ENCODE results near the gene PCNA. TPM values are rescaled to one million over a fixed set of nuclear protein-coding genes. Genes with fewer than 3 reads are reported as not detected.
"Not testable (repeated sequence)": the region's sequence is repeated elsewhere in the genome, so short reads cannot be mapped to it uniquely, and the experiment has no call there.

Gene PCNA
- total RNA-seq, 1 experiment from 2014 or later, result 182 TPM

DNA sequence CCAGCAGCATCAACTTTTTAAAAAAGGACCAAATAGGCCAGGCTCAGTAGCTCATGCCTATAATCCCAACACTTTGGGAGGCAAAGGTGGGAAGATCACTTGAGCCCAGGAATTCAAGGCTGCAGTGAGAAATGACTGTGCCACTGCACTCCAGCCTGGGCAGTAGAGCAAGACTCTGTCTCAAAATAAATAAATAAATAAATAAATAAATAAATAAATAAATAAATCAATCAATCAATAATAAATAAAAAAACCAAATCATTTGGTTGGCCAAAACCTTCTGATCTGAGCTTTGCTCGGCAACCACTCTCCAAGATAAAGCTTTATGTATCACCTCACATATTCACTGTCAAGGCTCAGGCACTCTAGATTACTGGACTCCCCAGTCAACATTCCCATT is 20.7 kb downstream of the PCNA start:
- ATAC-seq; H3K36me3 ChIP-seq (ENCODE audit: control insufficient read depth, insufficient read depth, low read length); BruUV-seq (replicated peaks); H3K27ac ChIP-seq (ENCODE audit: low read length); H3K27me3 ChIP-seq (ENCODE audit: control insufficient read depth, insufficient read depth, low read length); H3K4me3 ChIP-seq (ENCODE audit: low read depth in 2 of 2, low read length in 2 of 2); in situ Hi-C loops (cut with HindIII; ENCODE audit: low pct_unique_long_range_greater_than_20kb, low sequenced_read_pairs); H3K4me1 ChIP-seq (ENCODE audit: control insufficient read depth, insufficient read depth, low read length); H3K9me3 ChIP-seq (ENCODE audit: control insufficient read depth, insufficient read depth, low read depth, low read length); DNase-seq (ENCODE audit: low read depth, low spot score); CTCF ChIA-PET; intact Hi-C loops (cut with micrococcal nuclease; ENCODE audit: unreplicated experiment): not testable (repeated sequence)
- POLR2A ChIA-PET, result interaction anchor here (0.7 kb wide), 1 partner anchor 305 kb away, joined by 4 read pairs; no protein-coding TSS in a partner anchor

GRCh38 chr20:5096463-5096862 is 23.3 kb downstream of the PCNA start:
- in situ Hi-C loops (cut with HindIII; ENCODE audit: low pct_unique_long_range_greater_than_20kb, low sequenced_read_pairs) (no loop called here), intact Hi-C loops (cut with micrococcal nuclease; ENCODE audit: unreplicated experiment) (no loop called here)
- TF ChIP-seq, protein P1, sequence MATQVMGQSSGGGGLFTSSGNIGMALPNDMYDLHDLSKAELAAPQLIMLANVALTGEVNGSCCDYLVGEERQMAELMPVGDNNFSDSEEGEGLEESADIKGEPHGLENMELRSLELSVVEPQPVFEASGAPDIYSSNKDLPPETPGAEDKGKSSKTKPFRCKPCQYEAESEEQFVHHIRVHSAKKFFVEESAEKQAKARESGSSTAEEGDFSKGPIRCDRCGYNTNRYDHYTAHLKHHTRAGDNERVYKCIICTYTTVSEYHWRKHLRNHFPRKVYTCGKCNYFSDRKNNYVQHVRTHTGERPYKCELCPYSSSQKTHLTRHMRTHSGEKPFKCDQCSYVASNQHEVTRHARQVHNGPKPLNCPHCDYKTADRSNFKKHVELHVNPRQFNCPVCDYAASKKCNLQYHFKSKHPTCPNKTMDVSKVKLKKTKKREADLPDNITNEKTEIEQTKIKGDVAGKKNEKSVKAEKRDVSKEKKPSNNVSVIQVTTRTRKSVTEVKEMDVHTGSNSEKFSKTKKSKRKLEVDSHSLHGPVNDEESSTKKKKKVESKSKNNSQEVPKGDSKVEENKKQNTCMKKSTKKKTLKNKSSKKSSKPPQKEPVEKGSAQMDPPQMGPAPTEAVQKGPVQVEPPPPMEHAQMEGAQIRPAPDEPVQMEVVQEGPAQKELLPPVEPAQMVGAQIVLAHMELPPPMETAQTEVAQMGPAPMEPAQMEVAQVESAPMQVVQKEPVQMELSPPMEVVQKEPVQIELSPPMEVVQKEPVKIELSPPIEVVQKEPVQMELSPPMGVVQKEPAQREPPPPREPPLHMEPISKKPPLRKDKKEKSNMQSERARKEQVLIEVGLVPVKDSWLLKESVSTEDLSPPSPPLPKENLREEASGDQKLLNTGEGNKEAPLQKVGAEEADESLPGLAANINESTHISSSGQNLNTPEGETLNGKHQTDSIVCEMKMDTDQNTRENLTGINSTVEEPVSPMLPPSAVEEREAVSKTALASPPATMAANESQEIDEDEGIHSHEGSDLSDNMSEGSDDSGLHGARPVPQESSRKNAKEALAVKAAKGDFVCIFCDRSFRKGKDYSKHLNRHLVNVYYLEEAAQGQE (IDR thresholded peaks at IDR 0.05; ENCODE audit: insufficient read depth in 1 of 2, low read depth in 2 of 2, low read length in 1 of 2), result no peak
- TF ChIP-seq TCF7L2 (IDR thresholded peaks at IDR 0.05; ENCODE audit: low read depth, low read length), result no peak
- TF ChIP-seq SIN3A (IDR thresholded peaks at IDR 0.05; ENCODE audit: borderline replicate concordance, insufficient read depth, low read depth, low read length), result no peak
- TF ChIP-seq CTCF (IDR thresholded peaks at IDR 0.05), result no peak
- no peak for TF ChIP-seq POLR2AphosphoS5 (IDR thresholded peaks at IDR 0.05; ENCODE audit: low read depth, low read length)
- BruUV-seq (replicated peaks), result no TSS peak
- no peak for ATAC-seq
- Histone ChIP-seq H3K27me3 (ENCODE audit: control insufficient read depth, insufficient read depth, low read length) (no peaks in the 10 kb centered on the region), H3K36me3 (ENCODE audit: control insufficient read depth, insufficient read depth, low read length) (peaks cover 5% of the 10 kb centered on the region; the same call in 1 of the 2 replicates), H3K9me3 (ENCODE audit: control insufficient read depth, insufficient read depth, low read depth, low read length) (no peaks in the 10 kb centered on the region), H3K4me3 (ENCODE audit: low read depth in 2 of 2, low read length in 2 of 2) (no peak overlapping the region), H3K27ac (ENCODE audit: low read length) (no peak overlapping the region), H3K4me1 (ENCODE audit: control insufficient read depth, insufficient read depth, low read length) (no peaks in the 10 kb centered on the region)
- ChIA-PET CTCF (no interaction called here), POLR2A (no interaction called here)
- no peak for DNase-seq (ENCODE audit: low read depth, low spot score)

DNA sequence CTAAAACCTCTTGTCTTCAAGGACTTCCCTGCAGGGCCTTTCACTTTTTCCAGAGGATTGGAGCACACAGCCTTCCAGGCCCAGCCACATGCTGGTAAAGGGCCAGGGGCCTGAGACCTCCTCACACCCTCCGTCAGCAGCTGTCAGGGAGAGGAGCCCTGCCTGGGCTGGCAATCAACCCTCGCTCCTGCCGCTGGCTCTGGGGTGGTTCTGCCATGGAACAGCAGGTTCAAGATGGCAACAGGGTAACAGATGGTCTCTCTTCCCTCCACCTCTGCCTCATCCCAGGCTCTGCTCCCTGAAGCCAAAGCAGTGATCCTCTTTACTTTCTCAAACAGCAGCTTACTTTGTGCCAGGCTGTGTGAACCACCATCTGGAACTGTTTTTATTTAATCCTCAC is 23.8 kb downstream of the PCNA start:
- no peak overlapping the region for H3K27ac ChIP-seq (ENCODE audit: low read length)
- ChIA-PET CTCF (no interaction called here), POLR2A (no interaction called here)
- DNase-seq (ENCODE audit: low read depth, low spot score), result no peak
- no TSS peak for BruUV-seq (replicated peaks)
- H3K4me3 ChIP-seq (ENCODE audit: low read depth in 2 of 2, low read length in 2 of 2), result no peak overlapping the region
- H3K36me3 ChIP-seq (ENCODE audit: control insufficient read depth, insufficient read depth, low read length), result peaks cover 5% of the 10 kb centered on the region; the same call in 1 of the 2 replicates
- intact Hi-C loops (cut with micrococcal nuclease; ENCODE audit: unreplicated experiment) (no loop called here), in situ Hi-C loops (cut with HindIII; ENCODE audit: low pct_unique_long_range_greater_than_20kb, low sequenced_read_pairs) (no loop called here)
- no peak for ATAC-seq
- H3K4me1 ChIP-seq (ENCODE audit: control insufficient read depth, insufficient read depth, low read length), result no peaks in the 10 kb centered on the region
- TF ChIP-seq, protein P1 (IDR thresholded peaks at IDR 0.05; ENCODE audit: insufficient read depth in 1 of 2, low read depth in 2 of 2, low read length in 1 of 2), result no peak
- no peak for TF ChIP-seq TCF7L2 (IDR thresholded peaks at IDR 0.05; ENCODE audit: low read depth, low read length)
- H3K9me3 ChIP-seq (ENCODE audit: control insufficient read depth, insufficient read depth, low read depth, low read length), result no peaks in the 10 kb centered on the region
- H3K27me3 ChIP-seq (ENCODE audit: control insufficient read depth, insufficient read depth, low read length), result no peaks in the 10 kb centered on the region

All from Panc1 (cell line).